ENCODE measurements around the gene PRTFDC1. TPM values are rescaled to one million over a fixed set of nuclear protein-coding genes. Genes with fewer than 3 reads are reported as not detected.

Gene PRTFDC1
- total RNA-seq, 2 experiments from 2014 or later = not detected

- POLR2A ChIA-PET = no interaction called here
- H2AFZ ChIP-seq (ENCODE audit: low read length) = no peak overlapping the region
- CTCF ChIA-PET (ENCODE audit: unreplicated experiment) = no interaction called here
Measured at GRCh38 chr10:24871011-24871935, 81.1 kb downstream of the PRTFDC1 start.

GRCh38 chr10:24869354-24870015 lies 82.9 kb downstream of the PRTFDC1 start:
- BruUV-seq (replicated peaks) = no TSS peak
- no peaks in the 10 kb centered on the region for H3K9me2 ChIP-seq (ENCODE audit: insufficient read depth, low read length)
- H3K4me3 ChIP-seq (ENCODE audit: low read depth, low read length, poor library complexity, severe bottlenecking) = no peak overlapping the region
- no peak for TF ChIP-seq EZH2phosphoT487 (IDR thresholded peaks at IDR 0.05; ENCODE audit: borderline replicate concordance, low read depth, low read length)
- no peak for TF ChIP-seq CTCF (conservative IDR thresholded peaks at IDR 0.05; ENCODE audit: low read length)
- intact Hi-C loops (cut with micrococcal nuclease; ENCODE audit: unreplicated experiment) = no loop called here
- no peaks in the 10 kb centered on the region for H3K4me1 ChIP-seq (ENCODE audit: insufficient read depth, low read length, poor library complexity, severe bottlenecking)
- H3K9me3 ChIP-seq (ENCODE audit: low read length) = no peaks in the 10 kb centered on the region
- no peak overlapping the region for H2AFZ ChIP-seq (ENCODE audit: low read length)
- H3K4me2 ChIP-seq (ENCODE audit: low read length) = no peak overlapping the region
- ChIA-PET CTCF (ENCODE audit: unreplicated experiment) (no interaction called here), POLR2A (no interaction called here)
- DNase-seq (ENCODE audit: low spot score) = no peak
- H4K20me1 ChIP-seq (ENCODE audit: insufficient read depth, low read length) = no peaks in the 10 kb centered on the region
- H3K27ac ChIP-seq (ENCODE audit: low read depth, low read length, poor library complexity, severe bottlenecking) = no peak overlapping the region
- no peaks in the 10 kb centered on the region for H3K36me3 ChIP-seq (ENCODE audit: insufficient read depth, low read length)
- no peaks in the 10 kb centered on the region for H3K79me2 ChIP-seq (ENCODE audit: insufficient read depth, low read depth, low read length)

More at GRCh38 chr10:24871011-24871935, 81.1 kb downstream of the PRTFDC1 start:
- intact Hi-C loops (cut with micrococcal nuclease; ENCODE audit: unreplicated experiment) = no loop called here
- Histone ChIP-seq H3K4me1 (ENCODE audit: insufficient read depth, low read length, poor library complexity, severe bottlenecking) (no peaks in the 10 kb centered on the region), H3K79me2 (ENCODE audit: insufficient read depth, low read depth, low read length) (no peaks in the 10 kb centered on the region), H3K4me3 (ENCODE audit: low read depth, low read length, poor library complexity, severe bottlenecking) (no peak overlapping the region), H3K27ac (ENCODE audit: low read depth, low read length, poor library complexity, severe bottlenecking) (no peak overlapping the region), H4K20me1 (ENCODE audit: insufficient read depth, low read length) (no peaks in the 10 kb centered on the region), H3K9me2 (ENCODE audit: insufficient read depth, low read length) (no peaks in the 10 kb centered on the region), H3K4me2 (ENCODE audit: low read length) (no peak overlapping the region), H3K9me3 (ENCODE audit: low read length) (no peaks in the 10 kb centered on the region), H3K36me3 (ENCODE audit: insufficient read depth, low read length) (no peaks in the 10 kb centered on the region)
- DNase-seq (ENCODE audit: low spot score) = no peak
- no TSS peak for BruUV-seq (replicated peaks)
- TF ChIP-seq EZH2phosphoT487 (IDR thresholded peaks at IDR 0.05; ENCODE audit: borderline replicate concordance, low read depth, low read length) (no peak), CTCF (conservative IDR thresholded peaks at IDR 0.05; ENCODE audit: low read length) (no peak)

Measured in OCI-LY7 (cell line).